ENCODE measurements around the gene DMXL1. TPM values are rescaled to one million over a fixed set of nuclear protein-coding genes. Genes with fewer than 3 reads are reported as not detected.
"Not testable (repeated sequence)": the region's sequence is repeated elsewhere in the genome, so short reads cannot be mapped to it uniquely, and the experiment has no call there.

DMXL1 gene
- total RNA-seq, 1 donor from 2014 or later: 45.5 TPM

GRCh38 chr5:119129770-119130169, 58.9 kb downstream of the DMXL1 start:
- H3K4me3 Mint-ChIP-seq: no peak overlapping the region
- Histone ChIP-seq H3K9me3 (ENCODE audit: low read depth) (no peaks in the 10 kb centered on the region), H3K9ac (no peak overlapping the region), H3K79me2 (ENCODE audit: low read depth) (no peaks in the 10 kb centered on the region), H3K27ac (no peak overlapping the region), H3K4me3 (no peak overlapping the region), H3K4me1 (no peaks in the 10 kb centered on the region), H3K36me3 (peaks cover 5% of the 10 kb centered on the region), H3K4me2 (no peak overlapping the region), H2AFZ (replicated peaks) (no peak overlapping the region), H3F3A (ENCODE audit: low read depth) (no peaks in the 10 kb centered on the region), H4K20me1 (ENCODE audit: low read depth) (no peaks in the 10 kb centered on the region), H3K27me3 (no peaks in the 10 kb centered on the region)
- peaks cover 2% of the 10 kb centered on the region for H3K9me3 Mint-ChIP-seq
- H3K36me3 Mint-ChIP-seq: peaks cover 33% of the 10 kb centered on the region
- no peak for DNase-seq (ENCODE audit: low spot score)
- TF ChIP-seq CTCF (IDR thresholded peaks at IDR 0.05) (no peak), EZH2phosphoT487 (IDR thresholded peaks at IDR 0.05) (no peak), EZH2 (IDR thresholded peaks at IDR 0.05) (no peak)
- no peaks in the 10 kb centered on the region for H3K4me1 Mint-ChIP-seq
- no peaks in the 10 kb centered on the region for H3K27me3 Mint-ChIP-seq (ENCODE audit: insufficient read depth, low read depth)
- H3K27ac Mint-ChIP-seq: no peak overlapping the region

- Mint-ChIP-seq H3K4me3 (no peak overlapping the region), H3K27me3 (ENCODE audit: insufficient read depth, low read depth) (no peaks in the 10 kb centered on the region), H3K27ac (no peak overlapping the region), H3K9me3 (peaks cover 19% of the 10 kb centered on the region), H3K36me3 (peaks cover 45% of the 10 kb centered on the region), H3K4me1 (no peaks in the 10 kb centered on the region)
- Histone ChIP-seq H3K4me1 (no peaks in the 10 kb centered on the region), H2AFZ (replicated peaks) (no peak overlapping the region), H3K27ac (no peak overlapping the region), H3K79me2 (ENCODE audit: low read depth) (no peaks in the 10 kb centered on the region), H4K20me1 (ENCODE audit: low read depth) (no peaks in the 10 kb centered on the region), H3K9me3 (ENCODE audit: low read depth) (no peaks in the 10 kb centered on the region), H3F3A (ENCODE audit: low read depth) (no peaks in the 10 kb centered on the region), H3K36me3 (no peaks in the 10 kb centered on the region), H3K4me2 (no peak overlapping the region), H3K27me3 (no peaks in the 10 kb centered on the region), H3K9ac (no peak overlapping the region), H3K4me3 (no peak overlapping the region)
- no peak for DNase-seq (ENCODE audit: low spot score)
- no peak for TF ChIP-seq EZH2phosphoT487 (IDR thresholded peaks at IDR 0.05)
- no peak for TF ChIP-seq CTCF (IDR thresholded peaks at IDR 0.05)
- no peak for TF ChIP-seq EZH2 (IDR thresholded peaks at IDR 0.05)
These were observed 60.8 kb downstream of the DMXL1 start for GRCh38 chr5:119131530-119132304.

GRCh38 chr5:119135743-119136142, 64.9 kb downstream of the DMXL1 start:
- H3K36me3 Mint-ChIP-seq: peaks cover 54% of the 10 kb centered on the region
- H3K4me2 ChIP-seq; H3K27ac Mint-ChIP-seq; H3F3A ChIP-seq (ENCODE audit: low read depth); H3K4me1 ChIP-seq; H3K4me1 Mint-ChIP-seq; H3K36me3 ChIP-seq; H3K27ac ChIP-seq; H3K79me2 ChIP-seq (ENCODE audit: low read depth); H3K9me3 ChIP-seq (ENCODE audit: low read depth); H3K27me3 ChIP-seq; DNase-seq (ENCODE audit: low spot score); H3K4me3 Mint-ChIP-seq; H3K9ac ChIP-seq; H3K4me3 ChIP-seq; H4K20me1 ChIP-seq (ENCODE audit: low read depth); H2AFZ ChIP-seq (replicated peaks); H3K27me3 Mint-ChIP-seq (ENCODE audit: insufficient read depth, low read depth): not testable (repeated sequence)
- peaks cover 47% of the 10 kb centered on the region for H3K9me3 Mint-ChIP-seq

GRCh38 chr5:119136666-119137318, 65.9 kb downstream of the DMXL1 start:
- H3K27ac ChIP-seq: no peak overlapping the region
- no peak overlapping the region for H2AFZ ChIP-seq (replicated peaks)
- Mint-ChIP-seq H3K4me3 (no peak overlapping the region), H3K27me3 (ENCODE audit: insufficient read depth, low read depth) (no peaks in the 10 kb centered on the region), H3K4me1 (no peaks in the 10 kb centered on the region), H3K9me3 (peaks cover 47% of the 10 kb centered on the region), H3K36me3 (peaks cover 54% of the 10 kb centered on the region), H3K27ac (no peak overlapping the region)
- no peak overlapping the region for H3K4me3 ChIP-seq
- H3K36me3 ChIP-seq: no peaks in the 10 kb centered on the region
- H3K9me3 ChIP-seq (ENCODE audit: low read depth): no peaks in the 10 kb centered on the region
- H3K27me3 ChIP-seq: no peaks in the 10 kb centered on the region
- H3K79me2 ChIP-seq (ENCODE audit: low read depth): no peaks in the 10 kb centered on the region
- no peaks in the 10 kb centered on the region for H3F3A ChIP-seq (ENCODE audit: low read depth)
- TF ChIP-seq EZH2phosphoT487 (IDR thresholded peaks at IDR 0.05) (no peak), CTCF (IDR thresholded peaks at IDR 0.05) (no peak), EZH2 (IDR thresholded peaks at IDR 0.05) (no peak)
- H3K9ac ChIP-seq: no peak overlapping the region
- no peaks in the 10 kb centered on the region for H3K4me1 ChIP-seq
- DNase-seq (ENCODE audit: low spot score): no peak
- H4K20me1 ChIP-seq (ENCODE audit: low read depth): no peaks in the 10 kb centered on the region
- H3K4me2 ChIP-seq: no peak overlapping the region
